Glutamatergic neuron (in vitro differentiated cells): ENCODE data around the gene MYCBPAP. TPM values are rescaled to one million over a fixed set of nuclear protein-coding genes. Genes with fewer than 3 reads are reported as not detected.

Experiments used
- DNase-seq: peaks from one replicate; pipeline ENCODE4 v3.0.0; 2022
- H3K27ac Mint-ChIP-seq: one replicate; pipeline ENCODE4 v1.8.0; 2020; ENCODE audit warnings: mild to moderate bottlenecking, mixed read lengths, inconsistent platforms; ENCODE audit not compliant: unreplicated experiment
- H3K27me3 Mint-ChIP-seq: one replicate; pipeline ENCODE4 v1.8.0; 2020; ENCODE audit warnings: mild to moderate bottlenecking, moderate library complexity, mixed read lengths, inconsistent platforms; ENCODE audit not compliant: unreplicated experiment
- H3K36me3 Mint-ChIP-seq: one replicate; pipeline ENCODE4 v1.8.0; 2020; ENCODE audit warnings: mild to moderate bottlenecking, mixed read lengths, inconsistent platforms; ENCODE audit not compliant: unreplicated experiment
- H3K4me1 Mint-ChIP-seq: one replicate; pipeline ENCODE4 v1.8.0; 2020; ENCODE audit warnings: mild to moderate bottlenecking, low read depth, mixed read lengths, inconsistent platforms; ENCODE audit not compliant: unreplicated experiment
- H3K4me3 Mint-ChIP-seq: one replicate; pipeline ENCODE4 v1.8.0; 2020; ENCODE audit warnings: mild to moderate bottlenecking, mixed read lengths, inconsistent platforms; ENCODE audit not compliant: unreplicated experiment
- H3K9me3 Mint-ChIP-seq: one replicate; pipeline ENCODE4 v1.8.0; 2020; ENCODE audit warnings: mild to moderate bottlenecking, moderate library complexity, mixed read lengths, inconsistent platforms; ENCODE audit not compliant: unreplicated experiment
- CTCF ChIP-seq: fragments of 200-600 bp; sonication (generic); IDR thresholded peaks from one replicate; pipeline ENCODE4 v1.5.0; 2021; ENCODE audit not compliant: partially characterized antibody, unreplicated experiment
- total RNA-seq: library from RNA; stranded (reverse); fragmentation: NEBNext Ultra II Directional; extraction: Animal tissue kit (Norgen Biotek cat#: 25700); gene quantifications from one replicate; pipeline ENCODE4 v1.2.1, GENCODE V29; 2021; ENCODE audit not compliant: unreplicated experiment

The MYCBPAP gene
- total RNA-seq, 1 donor from 2014 or later = 2.5 TPM

- no peak for DNase-seq
- Mint-ChIP-seq H3K36me3 (peaks cover 4% of the 10 kb centered on the region), H3K4me3 (peak overlapping the region; percentile 34), H3K4me1 (peaks cover 11% of the 10 kb centered on the region), H3K27ac (no peak overlapping the region), H3K9me3 (peaks cover 4% of the 10 kb centered on the region), H3K27me3 (peaks cover 16% of the 10 kb centered on the region)
- TF ChIP-seq CTCF = peak; percentile 49
Measured at GRCh38 chr17:50534222-50534978, 26.2 kb downstream of the MYCBPAP start.

DNA sequence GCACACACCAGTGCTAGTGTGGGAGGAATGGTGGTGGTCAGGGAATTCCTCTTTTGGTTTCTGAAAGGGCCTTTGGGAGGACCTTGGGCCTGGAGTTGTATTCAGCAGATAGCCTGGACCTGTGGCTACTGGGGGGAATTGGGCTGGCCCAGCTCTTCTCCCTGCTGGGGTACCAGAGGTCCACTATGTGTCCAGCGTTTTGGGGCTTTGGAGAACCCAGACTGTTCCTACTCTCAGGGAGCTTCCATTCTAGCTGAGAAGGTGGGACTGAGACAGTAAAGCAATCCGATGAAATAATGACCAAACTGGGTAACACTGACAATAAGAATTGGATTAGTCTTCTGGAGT, 26.7 kb downstream of the MYCBPAP start:
- Mint-ChIP-seq H3K9me3 (peaks cover 6% of the 10 kb centered on the region), H3K27ac (no peak overlapping the region), H3K4me3 (no peak overlapping the region), H3K27me3 (peaks cover 18% of the 10 kb centered on the region), H3K36me3 (peaks cover 4% of the 10 kb centered on the region), H3K4me1 (peaks cover 13% of the 10 kb centered on the region)
- TF ChIP-seq CTCF = no peak
- DNase-seq = no peak

GRCh38 chr17:50535407-50535806, 27.2 kb downstream of the MYCBPAP start:
- TF ChIP-seq CTCF = no peak
- DNase-seq = no peak
- Mint-ChIP-seq H3K4me3 (peak overlapping the region; percentile 13), H3K36me3 (peaks cover 4% of the 10 kb centered on the region), H3K27me3 (peaks cover 15% of the 10 kb centered on the region), H3K27ac (no peak overlapping the region), H3K9me3 (peaks cover 6% of the 10 kb centered on the region), H3K4me1 (peaks cover 13% of the 10 kb centered on the region)

GRCh38 chr17:50536683-50537646, 28.7 kb downstream of the MYCBPAP start:
- H3K4me3 Mint-ChIP-seq = no peak overlapping the region
- peaks cover 4% of the 10 kb centered on the region for H3K36me3 Mint-ChIP-seq
- peaks cover 6% of the 10 kb centered on the region for H3K9me3 Mint-ChIP-seq
- TF ChIP-seq CTCF = no peak
- peaks cover 14% of the 10 kb centered on the region for H3K27me3 Mint-ChIP-seq
- H3K27ac Mint-ChIP-seq = no peak overlapping the region
- no peak for DNase-seq
- H3K4me1 Mint-ChIP-seq = peaks cover 17% of the 10 kb centered on the region
